NT2/D1 (cell line): Measurements from ENCODE around the gene PPT2.
"Not testable (repeated sequence)": the region's sequence is repeated elsewhere in the genome, so short reads cannot be mapped to it uniquely, and the experiment has no call there.

Experiments
- SUZ12 ChIP-seq: IDR thresholded peaks from 2 replicates; pipeline ENCODE4 v1.6.1; 2011; ENCODE audit not compliant: insufficient read length, insufficient read depth; ENCODE audit errors: extremely low read depth
- YY1 ChIP-seq: IDR thresholded peaks from 2 replicates; pipeline ENCODE4 v1.6.1; 2011; ENCODE audit not compliant: insufficient read length, insufficient read depth

GRCh38 chr6:32185681-32186131 lies 31.8 kb downstream of the PPT2 start:
- TF ChIP-seq YY1, SUZ12: not testable (repeated sequence)
